Gastrocnemius medialis (tissue), 4 donors: ENCODE measurements around the gene CDS2. TPM values are rescaled to one million over a fixed set of nuclear protein-coding genes. Genes with fewer than 3 reads are reported as not detected.

Experiments
- ATAC-seq, 2 donors: fragments of 150-250 bp; one replicate each; pipeline ENCODE4 v1.9.1; 2016
- DNase-seq, 2 donors: peaks; one replicate each; pipeline ENCODE4 v3.0.0-alpha.2; 2019
- H3K27ac ChIP-seq, 4 donors: fragments of 200-600 bp; sonication (generic); 1 replicate in 1 of 4; 2 replicates in 3 of 4; pipeline ENCODE4 v1.5.1; 2016 to 2018; ENCODE audit warnings: mild to moderate bottlenecking in 2 of 4, moderate library complexity in 1 of 4
- H3K27me3 ChIP-seq, 3 donors: fragments of 200-600 bp; sonication (generic) in 2 of 3; 1 replicate in 1 of 3; 2 replicates in 2 of 3; pipeline versions ENCODE4 v1.5.1 to v1.6.0; 2016 to 2019; ENCODE audit warnings: mild to moderate bottlenecking in 1 of 3, moderate library complexity in 1 of 3
- H3K36me3 ChIP-seq, 2 donors: fragments of 200-600 bp; sonication (generic) in 1 of 2; one replicate each; pipeline ENCODE4 v1.5.1; 2017 to 2018
- H3K4me1 ChIP-seq, 2 donors: fragments of 200-600 bp; sonication (generic) in 1 of 2; one replicate each; pipeline ENCODE4 v1.5.1; 2016 to 2017; ENCODE audit warnings: mild to moderate bottlenecking in 2 of 2
- H3K4me3 ChIP-seq, 4 donors: fragments of 200-600 bp; sonication (generic) in 3 of 4; 1 replicate in 1 of 4; 2 replicates in 3 of 4; pipeline ENCODE4 v1.5.1; 2016 to 2019; ENCODE audit warnings: mild to moderate bottlenecking in 2 of 4
- H3K9me3 ChIP-seq, 3 donors: fragments of 200-600 bp; sonication (generic) in 2 of 3; 1 replicate in 1 of 3; 2 replicates in 2 of 3; pipeline ENCODE4 v1.5.1; 2016 to 2019
- POLR2A ChIP-seq, 2 donors: fragments of 450-650 bp; IDR thresholded peaks; one replicate each; pipeline ENCODE4 v1.6.1; 2017; ENCODE audit warnings: antibody characterized with exemption in 2 of 2, mild to moderate bottlenecking in 2 of 2, moderate library complexity in 2 of 2
- in situ Hi-C, 4 donors: fragments of 200-750 bp; cut with MboI; loops; one replicate each; pipeline versions ENCODE4 v1.15.0 to v1.8.0; 2017; ENCODE audit warnings: low sequenced_read_pairs in 4 of 4
- intact Hi-C: fragments of 100-400 bp; cut with DNase I; formaldehyde crosslinking; loops from one replicate; pipeline ENCODE4 v1.15.1; 2023; ENCODE audit warnings: low total_unique reads
- total RNA-seq, 4 donors: library from RNA; depleted of rRNA; stranded (reverse); fragments of >200 nt; gene quantifications; one replicate each; pipeline versions ENCODE4 v1.1.0 to v1.2.3, GENCODE V29; 2016
- TF ChIP-seq, protein P1 (sequence below), 5 experiments: fragments of 450-650 bp in 3 of 5; fragments of 200-600 bp in 2 of 5; sonication (generic) in 2 of 5; IDR thresholded peaks in 4 of 5; conservative IDR thresholded peaks in 1 of 5; 1 replicate in 4 of 5; 2 replicates in 1 of 5; pipeline ENCODE4 v1.5.1; 2016 to 2019; ENCODE audit warnings: antibody characterized with exemption in 5 of 5, mild to moderate bottlenecking in 3 of 5, moderate library complexity in 3 of 5

CDS2 gene
- total RNA-seq, 4 donors from 2014 or later = 9.0 to 18.5 (median 14.5) TPM

DNA sequence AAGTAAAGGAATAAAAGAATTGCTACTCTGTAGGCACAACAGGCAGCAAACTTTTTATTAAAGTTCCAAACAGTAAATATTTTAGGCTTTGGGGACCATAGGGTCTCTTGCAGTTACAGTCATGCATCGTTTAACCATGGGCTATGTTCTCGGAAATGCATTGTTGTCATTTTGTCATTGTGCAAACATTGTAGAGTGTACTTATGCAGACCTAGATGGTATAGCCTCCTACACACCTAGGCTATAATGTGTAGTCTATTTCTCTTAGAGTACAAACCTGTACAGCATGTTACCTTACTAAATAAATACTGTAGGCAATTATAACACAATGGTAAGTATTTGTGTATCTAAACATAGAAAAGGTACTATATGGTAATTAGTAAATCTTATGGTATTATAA, 54.7 kb downstream of the CDS2 start:
- Histone ChIP-seq H3K27ac (peak overlapping the region in 1 of 4 donors; percentile 27), H3K4me3 (no peak overlapping the region), H3K36me3 (peaks cover 3 to 42% of the 10 kb centered on the region in 2 donors), H3K9me3 (no peaks in the 10 kb centered on the region), H3K27me3 (no peaks in the 10 kb centered on the region), H3K4me1 (peaks cover 0 to 9% of the 10 kb centered on the region in 2 donors)
- TF ChIP-seq, protein P1, sequence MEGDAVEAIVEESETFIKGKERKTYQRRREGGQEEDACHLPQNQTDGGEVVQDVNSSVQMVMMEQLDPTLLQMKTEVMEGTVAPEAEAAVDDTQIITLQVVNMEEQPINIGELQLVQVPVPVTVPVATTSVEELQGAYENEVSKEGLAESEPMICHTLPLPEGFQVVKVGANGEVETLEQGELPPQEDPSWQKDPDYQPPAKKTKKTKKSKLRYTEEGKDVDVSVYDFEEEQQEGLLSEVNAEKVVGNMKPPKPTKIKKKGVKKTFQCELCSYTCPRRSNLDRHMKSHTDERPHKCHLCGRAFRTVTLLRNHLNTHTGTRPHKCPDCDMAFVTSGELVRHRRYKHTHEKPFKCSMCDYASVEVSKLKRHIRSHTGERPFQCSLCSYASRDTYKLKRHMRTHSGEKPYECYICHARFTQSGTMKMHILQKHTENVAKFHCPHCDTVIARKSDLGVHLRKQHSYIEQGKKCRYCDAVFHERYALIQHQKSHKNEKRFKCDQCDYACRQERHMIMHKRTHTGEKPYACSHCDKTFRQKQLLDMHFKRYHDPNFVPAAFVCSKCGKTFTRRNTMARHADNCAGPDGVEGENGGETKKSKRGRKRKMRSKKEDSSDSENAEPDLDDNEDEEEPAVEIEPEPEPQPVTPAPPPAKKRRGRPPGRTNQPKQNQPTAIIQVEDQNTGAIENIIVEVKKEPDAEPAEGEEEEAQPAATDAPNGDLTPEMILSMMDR (IDR thresholded peaks at IDR 0.05 in 4 of 5, conservative IDR thresholded peaks at IDR 0.05 in 1 of 5) = no peak
- TF ChIP-seq POLR2A (IDR thresholded peaks at IDR 0.05) = no peak
- in situ Hi-C loops = loop anchor here in 1 of 4 donors (10.0 kb wide), 1 partner anchor 57 kb away; the partner anchor contains the start of gene CDS2
- intact Hi-C loops = no loop called here
- ATAC-seq (no peak), DNase-seq (no peak)

DNA sequence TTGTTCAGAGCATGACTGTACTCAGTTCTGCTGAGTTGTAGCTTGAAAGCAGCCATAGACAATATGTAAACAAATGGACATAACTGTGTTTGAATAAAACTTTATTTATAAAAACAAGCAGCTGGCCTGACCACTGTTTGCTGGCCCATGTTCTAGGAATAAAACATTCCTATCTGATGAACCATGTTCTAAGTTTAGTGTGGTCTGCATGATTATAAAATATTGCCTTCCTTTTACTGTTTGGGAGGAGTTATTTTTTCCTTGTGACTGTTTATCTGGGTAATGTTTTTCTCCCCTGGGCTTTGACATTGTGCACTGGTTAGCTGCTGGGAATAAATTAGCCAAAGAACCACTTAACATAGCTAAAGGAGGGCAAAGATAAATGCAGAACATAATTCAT, 55.1 kb downstream of the CDS2 start:
- H3K27me3 ChIP-seq = no peaks in the 10 kb centered on the region
- in situ Hi-C loops = loop anchor here in 1 of 4 donors (10.0 kb wide), 1 partner anchor 57 kb away; the partner anchor contains the start of gene CDS2
- H3K27ac ChIP-seq = peak overlapping the region in 1 of 4 donors; percentile 27

DNA sequence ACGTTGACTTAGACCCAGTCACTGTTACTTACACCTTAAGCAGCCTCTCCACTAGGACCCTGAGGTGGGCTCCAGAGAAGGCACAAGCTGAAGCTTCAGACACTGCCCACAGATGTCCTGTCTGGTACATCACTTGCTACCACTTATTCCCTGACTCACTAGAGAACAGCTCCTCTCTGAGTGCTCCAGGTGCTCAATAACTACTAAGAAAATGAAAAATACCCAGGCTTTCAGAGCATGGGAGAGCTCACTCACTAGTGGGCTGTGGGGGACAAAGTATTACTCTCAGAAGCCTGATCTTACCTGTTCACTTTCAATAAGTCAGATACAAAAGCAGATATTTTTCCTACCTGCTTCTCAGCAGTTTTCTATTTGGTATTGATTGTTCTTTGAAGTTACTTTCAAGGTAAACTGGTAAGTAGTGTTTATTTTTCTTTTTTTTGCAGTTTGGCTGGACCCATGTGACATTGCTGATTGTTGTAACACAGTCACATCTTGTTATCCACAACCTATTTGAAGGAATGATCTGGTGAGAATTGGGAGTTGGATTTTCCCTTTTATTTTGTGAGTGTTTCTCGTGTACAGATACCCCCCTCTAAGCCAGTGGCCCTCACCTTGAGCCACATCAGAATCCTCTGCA, 55.9 kb downstream of the CDS2 start:
- no peak for ATAC-seq
- H3K4me3 ChIP-seq = no peak overlapping the region
- H3K36me3 ChIP-seq = peaks cover 3 to 44% of the 10 kb centered on the region in 2 donors
- no peaks in the 10 kb centered on the region for H3K27me3 ChIP-seq
- intact Hi-C loops (no loop called here), in situ Hi-C loops (loop anchor here in 1 of 4 donors (10.0 kb wide), 1 partner anchor 58 kb away; the partner anchor contains the start of gene CDS2)
- TF ChIP-seq, protein P1 (IDR thresholded peaks at IDR 0.05 in 4 of 5, conservative IDR thresholded peaks at IDR 0.05 in 1 of 5) = no peak
- no peak for TF ChIP-seq POLR2A (IDR thresholded peaks at IDR 0.05)
- DNase-seq = no peak
- peaks cover 0 to 9% of the 10 kb centered on the region in 2 donors for H3K4me1 ChIP-seq
- no peaks in the 10 kb centered on the region for H3K9me3 ChIP-seq
- H3K27ac ChIP-seq = peak overlapping the region in 2 of 4 donors; percentile 9 to 27

More for the DNA sequence above, 55.1 kb downstream of the CDS2 start:
- peaks cover 3 to 42% of the 10 kb centered on the region in 2 donors for H3K36me3 ChIP-seq
- intact Hi-C loops = no loop called here
- ATAC-seq = peak; percentile 31 to 33
- TF ChIP-seq, protein P1 (IDR thresholded peaks at IDR 0.05 in 4 of 5, conservative IDR thresholded peaks at IDR 0.05 in 1 of 5) = no peak
- TF ChIP-seq POLR2A (IDR thresholded peaks at IDR 0.05) = no peak
- no peak overlapping the region for H3K4me3 ChIP-seq
- H3K4me1 ChIP-seq = peaks cover 0 to 9% of the 10 kb centered on the region in 2 donors
- no peaks in the 10 kb centered on the region for H3K9me3 ChIP-seq
- no peak for DNase-seq

DNA sequence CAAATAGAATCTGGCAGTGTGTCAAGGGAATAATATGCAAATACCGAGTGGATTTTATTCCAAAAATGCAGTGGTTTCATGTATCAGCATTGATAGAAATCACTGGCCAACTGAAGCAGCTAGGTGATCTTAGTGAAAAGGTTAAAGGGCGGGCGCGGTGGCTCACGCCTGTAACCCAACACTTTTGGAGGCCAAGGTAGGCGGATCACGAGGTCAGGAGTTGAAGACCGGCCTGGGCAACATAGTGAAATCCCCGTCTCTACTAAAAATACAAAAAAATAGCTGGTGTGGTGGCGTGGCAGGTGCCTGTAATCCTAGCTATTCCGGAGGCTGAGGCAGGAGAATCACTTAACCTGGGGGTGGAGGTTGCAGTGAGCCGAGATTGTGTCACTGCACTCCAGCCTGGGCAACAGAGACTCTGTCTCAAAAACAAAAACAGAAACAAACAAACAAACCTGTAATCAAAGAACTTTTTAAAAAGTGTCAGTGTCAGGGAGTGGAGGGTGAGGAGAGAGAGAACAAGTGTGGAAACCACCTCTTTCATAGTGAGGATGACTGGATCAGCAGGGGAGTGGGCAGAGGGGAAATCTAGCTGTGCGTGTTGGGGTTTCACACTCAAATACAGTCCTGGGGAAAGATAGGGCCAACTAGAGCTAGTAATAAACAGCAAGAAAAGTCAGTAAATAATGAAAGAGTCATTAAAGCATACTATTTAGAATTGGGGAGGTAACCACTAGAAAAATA, 57.1 kb downstream of the CDS2 start:
- H3K4me1 ChIP-seq = peaks cover 0 to 9% of the 10 kb centered on the region in 2 donors
- in situ Hi-C loops (loop anchor here in 1 of 4 donors (10.0 kb wide), 1 partner anchor 59 kb away; the partner anchor contains the start of gene CDS2), intact Hi-C loops (no loop called here)
- H3K9me3 ChIP-seq = no peaks in the 10 kb centered on the region
- no peak for DNase-seq
- no peak for ATAC-seq
- peak overlapping the region in 1 of 4 donors; percentile 6 for H3K27ac ChIP-seq
- H3K36me3 ChIP-seq = peaks cover 3 to 45% of the 10 kb centered on the region in 2 donors
- no peaks in the 10 kb centered on the region for H3K27me3 ChIP-seq
- no peak overlapping the region for H3K4me3 ChIP-seq
- no peak for TF ChIP-seq POLR2A (IDR thresholded peaks at IDR 0.05)
- TF ChIP-seq, protein P1 (IDR thresholded peaks at IDR 0.05 in 4 of 5, conservative IDR thresholded peaks at IDR 0.05 in 1 of 5) = no peak
